GM18502 (cell line): Measurements from ENCODE around the gene PLOD1.
"Not testable (repeated sequence)": the region's sequence is repeated elsewhere in the genome, so short reads cannot be mapped to it uniquely, and the experiment has no call there.

Experiments
- ATAC-seq: cut with Tn5 transposase; IDR thresholded peaks from one replicate; pipeline ENCODE4 v1.9.1; 2021; ENCODE audit warnings: mild to moderate bottlenecking; ENCODE audit not compliant: unreplicated experiment, poor library complexity

Gene PLOD1

GRCh38 chr1:11935733-11936132, 1.2 kb downstream of the PLOD1 start:
- ATAC-seq = not testable (repeated sequence)

GRCh38 chr1:11938722-11939526, 4.4 kb downstream of the PLOD1 start:
- no peak for ATAC-seq

- ATAC-seq = not testable (repeated sequence)
These were observed 5.3 kb downstream of the PLOD1 start for GRCh38 chr1:11939794-11940193.

GRCh38 chr1:11940260-11940921, 5.9 kb downstream of the PLOD1 start:
- no peak for ATAC-seq

- no peak for ATAC-seq
These were observed 7.8 kb downstream of the PLOD1 start for GRCh38 chr1:11942280-11942679.

- ATAC-seq = no peak
These were observed 9.1 kb downstream of the PLOD1 start for GRCh38 chr1:11943619-11944018.

GRCh38 chr1:11944358-11944931, 9.9 kb downstream of the PLOD1 start:
- no peak for ATAC-seq

- ATAC-seq = no peak
These were observed 12.1 kb downstream of the PLOD1 start for GRCh38 chr1:11946647-11947046.

- no peak for ATAC-seq
These were observed 14.4 kb downstream of the PLOD1 start for GRCh38 chr1:11948822-11949458.

- ATAC-seq = no peak
These were observed 17.4 kb downstream of the PLOD1 start for GRCh38 chr1:11951901-11952300.

- ATAC-seq = no peak
These were observed 18.1 kb downstream of the PLOD1 start for GRCh38 chr1:11952455-11953109.

- no peak for ATAC-seq
These were observed 20.7 kb downstream of the PLOD1 start for GRCh38 chr1:11955221-11955620.

GRCh38 chr1:11957398-11957797, 22.9 kb downstream of the PLOD1 start:
- ATAC-seq = no peak

GRCh38 chr1:11957897-11958296, 23.4 kb downstream of the PLOD1 start:
- ATAC-seq = no peak

GRCh38 chr1:11960276-11960675, 25.8 kb downstream of the PLOD1 start:
- ATAC-seq = no peak

- no peak for ATAC-seq
These were observed 26.2 kb downstream of the PLOD1 start for GRCh38 chr1:11960715-11961114.

GRCh38 chr1:11961230-11961629, 26.7 kb downstream of the PLOD1 start:
- ATAC-seq = no peak

- no peak for ATAC-seq
These were observed 29.1 kb downstream of the PLOD1 start for GRCh38 chr1:11963622-11964021.

- no peak for ATAC-seq
These were observed 30.1 kb downstream of the PLOD1 start for GRCh38 chr1:11964656-11965055.

- no peak for ATAC-seq
These were observed 32.6 kb downstream of the PLOD1 start for GRCh38 chr1:11967028-11967547.
